Retinal pigment epithelial cell (primary cell): Measurements from ENCODE around the gene MRPL42.
"Not testable (repeated sequence)": the region's sequence is repeated elsewhere in the genome, so short reads cannot be mapped to it uniquely, and the experiment has no call there.

ENCODE experiments used
- DNase-seq: peaks from one replicate; pipeline ENCODE4 v3.0.0-alpha.2; 2010; ENCODE audit warnings: low read depth
- H3K4me3 ChIP-seq: 2 replicates; pipeline ENCODE4 v1.5.1; 2011; ENCODE audit warnings: mild to moderate bottlenecking, low read length, control low read depth, moderate library complexity
- CTCF ChIP-seq: conservative IDR thresholded peaks from 2 replicates; pipeline ENCODE4 v1.5.1; 2011; ENCODE audit warnings: low read depth, low read length, control low read depth, inconsistent platforms

Gene MRPL42

GRCh38 chr12:93427779-93428564 lies 39.3 kb upstream of the MRPL42 start:
- no peak overlapping the region for H3K4me3 ChIP-seq
- DNase-seq: no peak
- no peak for TF ChIP-seq CTCF

GRCh38 chr12:93429448-93429847 lies 37.9 kb upstream of the MRPL42 start:
- H3K4me3 ChIP-seq: no peak overlapping the region
- no peak for DNase-seq
- TF ChIP-seq CTCF: no peak

- no peak for TF ChIP-seq CTCF
- no peak for DNase-seq
- H3K4me3 ChIP-seq: no peak overlapping the region
Observed at GRCh38 chr12:93429852-93430251, 37.5 kb upstream of the MRPL42 start.

DNA sequence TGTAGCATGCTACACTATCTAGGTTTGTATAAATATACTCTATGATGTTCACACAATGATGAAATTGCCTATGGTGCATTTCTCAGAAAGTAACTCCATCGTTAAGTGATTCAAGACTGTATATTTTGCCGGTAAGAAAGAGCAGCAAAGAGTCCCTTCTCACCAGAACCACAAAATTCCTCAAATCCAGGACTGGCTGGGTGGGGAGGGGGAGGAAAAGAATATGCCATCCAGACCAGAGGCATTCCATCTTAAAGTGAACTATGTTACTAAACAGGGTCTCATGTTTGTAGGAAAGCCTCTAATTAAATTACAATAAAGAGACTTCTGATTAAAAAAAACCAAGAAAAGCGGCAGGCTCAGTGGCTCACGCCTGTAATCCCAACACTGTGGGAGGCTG lies 37.0 kb upstream of the MRPL42 start:
- TF ChIP-seq CTCF: no peak
- no peak overlapping the region for H3K4me3 ChIP-seq
- DNase-seq: no peak

DNA sequence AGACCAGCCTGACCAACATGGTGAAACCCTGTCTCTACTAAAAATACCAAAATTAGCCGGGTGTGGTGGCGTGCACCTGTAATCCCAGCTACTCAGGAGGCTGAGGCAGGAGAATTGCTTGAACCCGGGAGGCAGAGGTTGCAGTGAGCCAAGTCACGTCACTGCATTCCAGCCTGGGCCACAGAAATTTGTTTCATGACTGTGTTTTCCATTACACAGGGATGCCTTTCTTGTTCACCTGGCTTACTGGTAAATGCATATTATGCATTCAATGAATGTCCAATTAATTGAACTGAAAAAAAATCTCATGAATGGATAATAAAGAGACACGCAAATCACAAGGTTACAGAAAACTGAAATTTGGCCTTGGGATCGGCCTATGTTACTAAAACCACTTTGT lies 35.3 kb upstream of the MRPL42 start:
- not testable (repeated sequence) for DNase-seq, H3K4me3 ChIP-seq

GRCh38 chr12:93434256-93434865 lies 33.0 kb upstream of the MRPL42 start:
- H3K4me3 ChIP-seq: no peak overlapping the region
- DNase-seq: no peak
- TF ChIP-seq CTCF: no peak

DNA sequence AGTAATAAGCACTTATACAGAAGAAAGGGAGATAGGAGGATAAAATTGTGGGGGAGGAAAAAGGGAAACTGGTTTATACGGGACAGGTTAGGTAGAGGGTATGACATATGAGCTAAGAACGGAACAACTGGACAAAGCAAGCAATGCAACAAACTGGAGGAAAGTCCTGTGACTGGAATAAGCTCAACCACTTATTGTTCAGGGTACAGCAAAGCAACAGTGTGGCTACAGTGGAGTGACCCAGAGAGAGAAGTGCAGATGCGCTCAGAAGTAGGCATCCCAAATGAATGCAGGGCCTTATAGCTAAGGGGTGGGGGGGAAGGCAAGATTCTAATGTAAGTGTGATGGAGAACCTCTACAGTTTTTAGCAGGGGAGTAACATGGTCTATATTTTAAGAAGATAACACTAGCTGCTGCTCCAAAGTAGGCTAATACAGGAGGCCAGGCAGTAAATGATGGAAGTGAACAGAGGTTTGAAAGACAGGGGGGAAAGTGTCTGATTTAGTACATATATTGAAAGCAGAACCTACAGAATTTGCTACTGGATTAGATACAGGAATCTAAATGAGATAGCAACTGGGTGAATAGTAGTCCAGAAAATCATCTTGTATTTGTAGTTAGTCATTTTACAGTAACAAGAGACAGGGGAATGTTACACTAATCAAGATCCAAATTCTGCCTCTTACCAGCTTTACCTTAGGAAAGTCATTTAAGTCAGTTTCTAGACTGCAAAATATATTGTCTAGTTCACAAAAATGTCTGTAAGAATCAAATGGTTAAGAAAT lies 28.9 kb upstream of the MRPL42 start:
- no peak for TF ChIP-seq CTCF
- H3K4me3 ChIP-seq: no peak overlapping the region
- DNase-seq: no peak
